ENCODE data around the gene AFTPH. TPM values are rescaled to one million over a fixed set of nuclear protein-coding genes. Genes with fewer than 3 reads are reported as not detected.

AFTPH gene
- total RNA-seq, 3 donors from 2014 or later (not counting 1 experiment from before 2014, with no cell fraction given): 28.9 to 39.6 (median 39.5) TPM

GRCh38 chr2:64622443-64623241, 98.5 kb downstream of the AFTPH start:
- intact Hi-C loops (cut with micrococcal nuclease): no loop called here
- Mint-ChIP-seq H3K27me3 (ENCODE audit: low read depth in 2 of 2) (peaks cover 0 to 5% of the 10 kb centered on the region in 2 donors), H3K27ac (no peak overlapping the region), H3K4me3 (no peak overlapping the region), H3K4me1 (peaks cover 0 to 9% of the 10 kb centered on the region in 2 donors), H3K9me3 (no peaks in the 10 kb centered on the region), H3K36me3 (no peaks in the 10 kb centered on the region)
- DNase-seq (no peak), ATAC-seq (no peak)
- H3K4me3 ChIP-seq (ENCODE audit: low read length): no peak overlapping the region
- 78% methylated on average over 13 of the region's 13 CpGs for WGBS (ENCODE audit: insufficient coverage)
- H3K4me1 ChIP-seq (ENCODE audit: control insufficient read depth, insufficient read depth, low read length): no peaks in the 10 kb centered on the region
- no peak for TF ChIP-seq CTCF (IDR thresholded peaks at IDR 0.05)
- no peaks in the 10 kb centered on the region for H3K9me3 ChIP-seq (ENCODE audit: control insufficient read depth, insufficient read depth, low read length)
- no peaks in the 10 kb centered on the region for H3K27me3 ChIP-seq (ENCODE audit: control insufficient read depth, insufficient read depth, low read length)
- H3K27ac ChIP-seq (ENCODE audit: low read length): no peak overlapping the region
- H3K36me3 ChIP-seq (ENCODE audit: control insufficient read depth, insufficient read depth, low read length): no peaks in the 10 kb centered on the region

- Histone ChIP-seq H3K36me3 (ENCODE audit: control insufficient read depth, insufficient read depth, low read length) (no peaks in the 10 kb centered on the region), H3K27me3 (ENCODE audit: control insufficient read depth, insufficient read depth, low read length) (no peaks in the 10 kb centered on the region), H3K9me3 (ENCODE audit: control insufficient read depth, insufficient read depth, low read length) (no peaks in the 10 kb centered on the region), H3K27ac (ENCODE audit: low read length) (no peak overlapping the region), H3K4me1 (ENCODE audit: control insufficient read depth, insufficient read depth, low read length) (no peaks in the 10 kb centered on the region), H3K4me3 (ENCODE audit: low read length) (no peak overlapping the region)
- Mint-ChIP-seq H3K4me1 (peaks cover 0 to 9% of the 10 kb centered on the region in 2 donors), H3K27me3 (ENCODE audit: low read depth in 2 of 2) (peaks cover 0 to 5% of the 10 kb centered on the region in 2 donors), H3K27ac (no peak overlapping the region), H3K9me3 (no peaks in the 10 kb centered on the region), H3K36me3 (no peaks in the 10 kb centered on the region), H3K4me3 (no peak overlapping the region)
- DNase-seq: no peak
- intact Hi-C loops (cut with micrococcal nuclease): no loop called here
- 92% methylated on average over 13 of the region's 13 CpGs for WGBS (ENCODE audit: insufficient coverage)
- no peak for ATAC-seq
- no peak for TF ChIP-seq CTCF (IDR thresholded peaks at IDR 0.05)
These were observed 99.2 kb downstream of the AFTPH start for GRCh38 chr2:64623242-64623850.

GRCh38 chr2:64624108-64624610, 100.0 kb downstream of the AFTPH start:
- Mint-ChIP-seq H3K4me3 (no peak overlapping the region), H3K27me3 (ENCODE audit: low read depth in 2 of 2) (peaks cover 0 to 5% of the 10 kb centered on the region in 2 donors), H3K27ac (no peak overlapping the region), H3K36me3 (no peaks in the 10 kb centered on the region), H3K4me1 (peaks cover 0 to 16% of the 10 kb centered on the region in 2 donors), H3K9me3 (no peaks in the 10 kb centered on the region)
- DNase-seq (no peak), ATAC-seq (no peak)
- H3K4me1 ChIP-seq (ENCODE audit: control insufficient read depth, insufficient read depth, low read length): no peaks in the 10 kb centered on the region
- H3K27me3 ChIP-seq (ENCODE audit: control insufficient read depth, insufficient read depth, low read length): no peaks in the 10 kb centered on the region
- intact Hi-C loops (cut with micrococcal nuclease): no loop called here
- no peaks in the 10 kb centered on the region for H3K9me3 ChIP-seq (ENCODE audit: control insufficient read depth, insufficient read depth, low read length)
- no peaks in the 10 kb centered on the region for H3K36me3 ChIP-seq (ENCODE audit: control insufficient read depth, insufficient read depth, low read length)
- WGBS (ENCODE audit: insufficient coverage): 94% methylated on average over 6 of the region's 6 CpGs
- H3K27ac ChIP-seq (ENCODE audit: low read length): no peak overlapping the region
- TF ChIP-seq CTCF (IDR thresholded peaks at IDR 0.05): no peak
- no peak overlapping the region for H3K4me3 ChIP-seq (ENCODE audit: low read length)

All from natural killer cell (primary cell).